ENCODE data around the gene DYRK1A. TPM values are rescaled to one million over a fixed set of nuclear protein-coding genes. Genes with fewer than 3 reads are reported as not detected.

Gene DYRK1A
- 10 to 100 TPM; 67.9 to 77.1 TPM for total RNA-seq

DNA sequence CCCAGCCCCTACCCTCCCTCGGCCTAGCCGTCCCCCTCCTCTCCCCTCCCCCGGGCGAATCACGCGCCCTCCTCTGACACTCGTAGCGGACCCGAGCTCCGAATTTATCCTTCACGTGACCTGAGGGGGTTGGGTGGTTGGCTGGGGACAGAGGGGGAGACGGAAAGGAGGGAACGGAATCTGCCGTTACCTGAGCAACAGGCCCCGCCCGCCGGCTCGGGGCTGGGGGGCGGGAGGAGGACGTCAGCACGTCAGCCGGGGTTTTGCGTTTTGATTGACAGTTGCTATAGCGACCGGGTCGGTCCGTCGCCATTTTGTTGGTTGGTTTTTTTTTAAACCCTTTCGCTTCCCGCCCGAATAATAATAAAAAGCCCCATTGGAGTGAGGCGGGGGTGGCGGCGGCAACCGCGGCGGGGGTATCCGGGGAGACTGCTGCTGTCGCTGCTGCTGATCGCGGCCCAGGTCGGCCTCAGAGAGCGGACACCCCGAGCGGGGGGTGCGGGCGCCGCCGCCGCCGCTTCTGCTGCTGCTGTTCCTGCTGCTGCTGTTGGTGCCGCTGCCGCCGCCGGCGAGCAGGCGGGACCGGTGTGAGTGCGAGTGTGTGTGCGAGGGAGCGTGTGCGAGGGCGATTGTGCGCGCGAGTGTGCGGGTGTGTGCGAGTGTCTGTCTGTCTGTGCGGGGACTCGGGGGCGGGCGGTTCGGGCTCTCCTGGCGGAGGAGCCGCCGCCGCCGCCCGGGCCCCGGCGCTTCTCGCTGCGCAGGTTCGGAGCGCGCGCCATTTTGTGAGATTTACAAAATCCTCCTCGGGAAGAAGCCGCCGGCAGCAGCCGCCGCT lies at the start of gene DYRK1A:
TSS of gene DYRK1A (plus strand) at position 292 of the 835 bp plus-strand sequence. CDS start 53,602 bp downstream, outside the sequence.

Other genes starting within 250 kb of the DYRK1A start
- 100 to 1,000 TPM; 105 to 127 TPM for gene VPS26C, start 99.4 kb upstream of the DYRK1A start, total RNA-seq

Measured in melanocyte of skin (primary cell).